HG03045 (cell line): ENCODE data around the gene C3.

Experiments
- ATAC-seq: cut with Tn5 transposase; IDR thresholded peaks from one replicate; pipeline ENCODE4 v1.9.1; 2021; ENCODE audit warnings: mild to moderate bottlenecking, moderate library complexity; ENCODE audit not compliant: unreplicated experiment

C3 gene

DNA sequence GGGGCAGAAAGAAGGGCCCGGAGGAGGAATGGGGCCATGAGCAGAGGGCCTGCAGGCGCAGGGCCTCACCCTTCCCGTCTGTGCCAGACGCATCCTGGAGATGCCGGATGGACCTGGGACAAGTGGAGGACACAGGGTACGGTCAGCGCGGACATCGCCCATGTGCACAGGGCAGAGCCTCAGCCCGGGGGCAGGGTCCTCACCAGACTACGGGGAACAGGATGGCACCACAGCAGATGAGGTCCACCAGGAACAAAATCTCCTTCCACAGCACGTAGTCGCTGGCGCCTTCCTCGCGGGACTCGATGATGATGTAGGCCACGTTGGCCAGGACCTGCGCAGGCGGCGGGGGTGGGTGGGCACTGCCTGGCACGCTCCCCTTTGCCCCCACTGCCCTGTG, 11.4 kb upstream of the C3 start:
- ATAC-seq, result no peak

- no peak for ATAC-seq
Observed at GRCh38 chr19:6730941-6731670, 10.7 kb upstream of the C3 start.

GRCh38 chr19:6730153-6730804, 9.8 kb upstream of the C3 start:
- ATAC-seq, result no peak

GRCh38 chr19:6729573-6730152, 9.2 kb upstream of the C3 start:
- no peak for ATAC-seq

GRCh38 chr19:6728346-6728745, 7.9 kb upstream of the C3 start:
- ATAC-seq, result no peak

GRCh38 chr19:6725513-6726231, 5.2 kb upstream of the C3 start:
- ATAC-seq, result no peak

GRCh38 chr19:6724631-6725492, 4.4 kb upstream of the C3 start:
- ATAC-seq, result no peak

- ATAC-seq, result no peak
Observed at GRCh38 chr19:6723738-6724137, 3.3 kb upstream of the C3 start.

GRCh38 chr19:6723108-6723618, 2.7 kb upstream of the C3 start:
- ATAC-seq, result no peak

DNA sequence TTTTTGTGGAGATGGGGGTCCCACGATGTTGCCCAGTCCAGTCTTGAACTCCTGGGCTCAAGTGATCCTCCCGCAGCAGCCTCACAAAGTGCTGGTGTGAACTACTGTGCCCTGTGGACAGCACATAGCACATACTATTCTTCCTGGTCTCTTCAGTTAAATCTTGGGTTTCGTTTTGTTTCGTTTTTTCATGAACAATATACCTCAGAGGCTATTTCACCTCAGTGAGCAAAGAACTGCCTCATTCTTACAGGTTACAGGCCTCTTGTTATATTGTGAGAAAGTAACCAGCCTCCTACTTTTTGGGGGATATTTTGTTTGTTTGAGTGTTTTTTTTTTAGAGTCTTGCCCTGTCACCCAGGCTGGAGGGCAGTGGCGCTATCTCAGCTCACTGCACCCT, 1.3 kb upstream of the C3 start:
- ATAC-seq, result no peak

GRCh38 chr19:6721138-6721474, 656 bp upstream of the C3 start:
- no peak for ATAC-seq

GRCh38 chr19:6719992-6720368, 470 bp downstream of the C3 start:
- ATAC-seq, result no peak

GRCh38 chr19:6719540-6719861, 949 bp downstream of the C3 start:
- ATAC-seq, result no peak

DNA sequence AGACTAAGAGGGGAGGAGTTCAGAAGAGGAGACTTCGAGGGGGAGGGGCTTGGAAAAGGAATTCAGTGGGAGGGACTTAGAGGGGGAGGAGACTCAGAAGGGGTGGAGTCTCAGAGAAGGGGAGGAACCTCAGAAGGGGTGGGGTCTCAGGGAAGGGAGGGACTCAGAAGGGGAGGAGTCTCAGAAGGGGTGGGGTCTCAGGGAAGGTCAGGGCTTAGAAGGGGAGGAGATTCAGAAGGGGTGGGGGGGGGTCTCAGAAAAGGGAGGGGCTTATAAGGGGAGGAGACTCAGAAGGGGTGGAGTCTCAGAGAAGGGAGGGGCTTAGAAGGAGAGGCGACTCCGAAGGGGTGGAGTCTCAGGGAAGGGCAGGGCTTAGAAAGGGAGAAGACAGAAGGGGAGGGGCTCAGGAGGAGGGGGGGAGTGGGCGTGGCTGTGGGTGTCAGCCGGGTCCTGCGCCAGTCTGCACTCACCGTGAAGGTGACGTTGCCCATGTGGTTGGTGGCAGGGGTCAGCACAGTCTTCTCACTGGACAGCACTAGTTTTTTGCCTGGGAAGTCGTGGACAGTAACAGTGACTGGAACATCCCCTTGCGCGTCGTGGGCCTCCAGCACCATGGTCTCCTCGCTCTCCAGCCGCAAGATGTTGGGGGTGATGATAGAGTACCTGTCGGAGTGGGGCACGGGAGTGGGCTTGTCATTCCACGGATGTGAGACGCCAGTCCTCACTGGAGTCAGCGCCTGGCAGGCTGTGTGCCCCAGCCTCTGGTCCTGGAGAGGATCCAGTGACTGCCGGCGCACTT, 1.5 kb downstream of the C3 start:
- no peak for ATAC-seq

DNA sequence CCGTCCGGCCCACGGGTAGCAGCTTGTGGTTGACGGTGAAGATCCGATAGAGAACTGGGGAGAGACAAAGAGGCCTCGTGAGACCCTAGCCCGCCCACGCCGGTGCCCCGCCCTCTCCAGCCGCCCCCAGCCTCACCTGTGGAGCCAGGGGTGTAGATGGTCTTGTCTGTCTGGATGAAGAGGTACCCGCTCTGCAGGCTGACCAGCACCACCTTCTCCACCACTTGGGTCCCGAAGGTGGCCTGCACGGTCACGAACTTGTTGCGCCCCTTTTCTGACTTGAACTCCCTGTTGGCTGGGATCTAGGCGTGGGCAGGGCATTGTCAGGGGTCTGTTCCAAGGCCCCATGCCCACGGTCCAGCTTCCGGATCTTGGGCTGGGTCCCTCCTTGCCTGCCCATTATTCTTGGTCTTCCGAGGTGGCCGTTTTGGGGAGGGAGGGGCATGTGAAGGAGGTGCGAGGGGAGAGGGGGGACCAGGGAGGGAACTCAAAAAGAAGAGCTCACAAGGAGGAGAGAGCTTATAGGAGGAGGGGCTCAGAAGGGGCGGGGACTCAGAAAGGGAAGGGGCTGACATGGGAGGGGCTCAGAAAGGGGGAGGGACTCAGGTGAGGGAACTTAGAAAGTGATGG, 2.2 kb downstream of the C3 start:
- ATAC-seq, result no peak

DNA sequence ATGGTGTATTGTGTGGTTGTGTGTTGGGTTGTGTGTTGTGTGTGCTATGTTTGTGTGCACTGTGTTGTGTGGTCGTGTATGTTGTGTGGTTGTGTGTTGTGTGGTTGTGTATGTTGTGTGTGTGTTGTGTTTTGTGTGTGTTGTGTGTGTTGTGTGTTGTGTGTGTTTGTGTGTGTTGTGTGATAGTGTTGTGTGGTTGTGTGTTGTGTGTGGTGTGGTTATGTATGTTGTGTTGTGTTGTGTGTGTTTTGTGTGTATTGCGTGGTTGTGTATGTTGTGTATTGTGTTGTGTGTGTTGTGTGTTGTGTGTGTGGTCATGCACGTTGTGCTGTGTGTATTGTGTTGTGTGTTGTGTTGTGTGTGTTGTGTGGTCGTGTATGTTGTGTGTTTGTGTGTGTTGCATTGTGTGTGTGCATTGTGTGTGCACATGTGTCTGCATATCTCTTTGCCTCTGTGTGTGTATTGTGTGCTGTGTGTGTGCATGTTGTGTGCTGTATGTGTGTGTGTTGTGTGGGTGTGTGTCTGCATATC, 2.9 kb downstream of the C3 start:
- ATAC-seq, result no peak

DNA sequence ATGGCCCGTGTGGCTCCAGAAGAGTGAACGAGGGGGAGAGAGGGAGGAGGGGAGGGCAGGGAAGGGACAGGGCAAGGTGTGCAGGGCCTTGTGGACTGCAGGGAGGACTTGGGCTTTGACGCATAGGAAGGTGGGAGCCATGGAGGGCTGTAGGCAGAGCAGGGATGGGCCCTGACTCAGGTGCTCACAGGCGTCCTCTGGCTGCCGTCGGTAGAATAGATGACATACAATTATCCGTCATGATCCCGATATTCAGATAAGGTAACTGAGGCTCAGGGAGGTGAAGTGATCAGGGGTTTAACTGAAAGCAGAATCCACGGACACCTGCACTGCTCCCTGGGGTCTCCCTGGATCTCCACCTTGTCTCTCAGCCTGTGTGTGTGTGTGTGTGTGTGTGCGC, 3.4 kb downstream of the C3 start:
- ATAC-seq, result no peak

DNA sequence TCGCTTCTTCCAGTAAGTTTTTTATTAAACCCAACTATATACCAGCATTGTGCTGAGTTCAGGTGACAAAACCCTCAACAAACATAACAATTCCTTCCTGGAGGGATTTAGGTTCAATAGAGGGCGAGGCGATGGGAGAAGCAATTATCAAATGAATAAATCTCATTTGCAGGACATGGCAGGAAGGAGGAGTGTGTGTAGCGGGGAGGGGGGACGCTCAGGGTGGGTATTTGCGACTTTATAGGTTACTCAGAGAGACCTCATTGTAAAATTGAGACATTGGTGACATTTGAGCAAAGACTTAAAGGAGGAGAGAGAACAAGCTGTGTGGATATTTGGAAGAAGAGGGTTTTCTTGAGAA, 3.9 kb downstream of the C3 start:
- no peak for ATAC-seq

GRCh38 chr19:6714749-6715555, 5.5 kb downstream of the C3 start:
- no peak for ATAC-seq
